ENCODE results near the gene PPP2R2C.

Gene PPP2R2C

DNA sequence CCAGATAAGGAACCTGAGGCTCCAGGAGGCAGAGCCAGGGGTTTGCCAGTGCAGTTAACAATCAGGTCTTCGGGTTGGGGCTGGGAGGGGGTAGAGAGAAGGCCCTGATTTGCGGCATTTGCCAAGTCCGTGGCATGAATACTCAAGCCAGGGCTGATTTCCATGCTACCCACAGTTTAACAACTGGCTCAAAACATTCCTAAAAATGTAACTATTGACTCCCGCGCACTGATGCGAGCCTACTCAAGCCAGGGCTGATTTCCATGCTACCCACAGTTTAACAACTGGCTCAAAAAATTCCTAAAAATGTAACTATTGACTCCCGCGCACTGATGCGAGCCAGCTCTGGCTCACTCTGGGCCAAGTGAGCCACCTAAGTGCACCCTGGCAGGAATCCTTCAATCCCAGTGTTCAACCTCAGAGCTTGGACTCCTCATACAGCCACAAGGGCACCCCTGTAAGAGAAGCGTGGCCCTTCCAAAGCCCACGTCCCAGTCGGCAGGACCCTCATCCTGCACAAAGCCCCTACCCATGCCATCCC lies 75.6 kb downstream of the PPP2R2C start:
- TF ChIP-seq ZFX (IDR thresholded peaks at IDR 0.05; ENCODE audit: borderline replicate concordance), result no peak
- TF ChIP-seq CTCF (IDR thresholded peaks at IDR 0.05), result no peak
- no peak overlapping the region for H3K27ac ChIP-seq

DNA sequence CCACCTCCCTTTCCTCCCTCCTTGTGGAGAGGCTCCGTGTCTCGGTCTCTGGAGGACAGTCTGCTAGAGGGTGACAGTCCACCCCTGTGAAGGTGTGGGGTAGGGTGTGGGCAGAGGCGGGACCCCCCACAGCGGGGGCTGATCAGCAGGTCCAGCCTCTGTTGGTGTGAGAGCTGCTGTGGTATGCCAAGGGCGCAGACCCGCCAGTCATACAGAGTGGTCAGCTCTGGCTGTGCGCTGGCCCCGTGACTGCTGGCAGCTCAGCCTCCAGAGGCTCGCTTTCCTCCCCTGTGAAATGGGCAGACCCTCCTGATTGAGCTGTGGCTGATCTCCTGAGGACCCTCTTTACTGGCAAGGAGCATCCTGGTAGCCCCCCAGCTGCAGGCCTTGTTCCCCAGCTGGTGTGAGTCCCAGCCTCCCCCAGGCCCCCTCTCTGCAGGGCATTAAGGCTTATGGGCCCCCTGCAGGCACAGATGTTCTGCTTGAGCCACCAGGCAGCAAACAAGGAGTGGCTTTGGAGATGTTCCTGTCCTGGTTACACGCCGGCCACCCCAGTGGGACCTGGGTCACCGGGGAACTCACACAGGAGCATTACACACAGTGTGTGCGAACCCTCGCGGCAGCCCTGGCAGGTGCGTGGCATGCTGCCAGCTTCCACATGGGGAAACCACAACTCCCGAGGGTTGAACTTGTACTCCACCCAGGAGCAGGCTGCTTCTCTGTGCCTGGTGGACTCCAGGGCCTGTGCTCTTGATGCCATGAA lies 76.8 kb downstream of the PPP2R2C start:
- no peak overlapping the region for H3K27ac ChIP-seq
- TF ChIP-seq ZFX (IDR thresholded peaks at IDR 0.05; ENCODE audit: borderline replicate concordance) (no peak), CTCF (IDR thresholded peaks at IDR 0.05) (no peak)

DNA sequence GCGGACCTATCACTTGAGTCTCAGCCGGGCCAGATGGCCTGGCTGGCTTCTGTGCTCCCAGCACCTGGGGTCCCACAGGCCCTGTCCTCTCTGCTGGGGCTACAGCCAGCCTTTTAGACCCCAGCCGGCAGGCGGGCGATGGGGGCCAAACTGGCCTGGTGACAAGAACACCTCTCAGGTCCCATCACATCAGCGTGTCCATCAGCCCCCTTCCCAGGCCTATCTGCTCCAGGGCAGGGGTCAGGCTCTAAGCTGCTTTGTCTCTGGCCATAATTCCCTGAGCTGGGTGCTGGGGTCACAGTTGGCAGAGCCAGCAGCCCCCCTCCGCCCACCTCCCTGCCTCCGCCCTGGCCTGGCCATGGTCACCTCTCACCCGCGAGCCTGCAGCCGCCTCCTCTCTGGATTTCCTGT lies 77.7 kb downstream of the PPP2R2C start:
- no peak overlapping the region for H3K27ac ChIP-seq
- TF ChIP-seq CTCF (IDR thresholded peaks at IDR 0.05) (no peak), ZFX (IDR thresholded peaks at IDR 0.05; ENCODE audit: borderline replicate concordance) (no peak)

- TF ChIP-seq CTCF (IDR thresholded peaks at IDR 0.05), result no peak
- TF ChIP-seq ZFX (IDR thresholded peaks at IDR 0.05; ENCODE audit: borderline replicate concordance), result no peak
- no peak overlapping the region for H3K27ac ChIP-seq
These were observed 78.6 kb downstream of the PPP2R2C start for GRCh38 chr4:6393544-6394475.

- TF ChIP-seq ZFX (IDR thresholded peaks at IDR 0.05; ENCODE audit: borderline replicate concordance) (no peak), CTCF (IDR thresholded peaks at IDR 0.05) (no peak)
- no peak overlapping the region for H3K27ac ChIP-seq
These were observed 79.3 kb downstream of the PPP2R2C start for GRCh38 chr4:6393066-6393465.

GRCh38 chr4:6392407-6392806 lies 80.0 kb downstream of the PPP2R2C start:
- TF ChIP-seq ZFX (IDR thresholded peaks at IDR 0.05; ENCODE audit: borderline replicate concordance), result no peak
- TF ChIP-seq CTCF (IDR thresholded peaks at IDR 0.05), result no peak
- no peak overlapping the region for H3K27ac ChIP-seq
